ENCODE measurements around the gene AKIP1. TPM values are rescaled to one million over a fixed set of nuclear protein-coding genes. Genes with fewer than 3 reads are reported as not detected.

The AKIP1 gene
- total RNA-seq, 2 donors from 2014 or later: 21.0 to 27.8 TPM

- H3K9me3 Mint-ChIP-seq: peaks cover 1% of the 10 kb centered on the region
- H3K27ac Mint-ChIP-seq: no peak overlapping the region
- Histone ChIP-seq H3K4me3 (ENCODE audit: low read length) (peak overlapping the region; percentile 67), H3K27ac (ENCODE audit: low read depth, low read length) (no peak overlapping the region), H3K9ac (ENCODE audit: extremely low read depth, low read length, poor library complexity, severe bottlenecking) (no peak overlapping the region), H3K4me1 (ENCODE audit: control insufficient read depth, insufficient read depth, low read length) (peaks cover 16% of the 10 kb centered on the region), H3K36me3 (ENCODE audit: control insufficient read depth, insufficient read depth, low read length) (no peaks in the 10 kb centered on the region), H3K27me3 (ENCODE audit: control insufficient read depth, insufficient read depth, low read length, poor library complexity, severe bottlenecking) (no peaks in the 10 kb centered on the region), H3K9me3 (ENCODE audit: control insufficient read depth, low read length) (no peaks in the 10 kb centered on the region)
- no peak for TF ChIP-seq CTCF (conservative IDR thresholded peaks at IDR 0.05)
- no peaks in the 10 kb centered on the region for H3K27me3 Mint-ChIP-seq (ENCODE audit: insufficient read depth)
- no peak for DNase-seq
- peaks cover 43% of the 10 kb centered on the region for H3K4me1 Mint-ChIP-seq
- H3K36me3 Mint-ChIP-seq (ENCODE audit: low read depth): no peaks in the 10 kb centered on the region
- no peak overlapping the region for H3K4me3 Mint-ChIP-seq
Measured at GRCh38 chr11:8865304-8865703, 45.7 kb upstream of the AKIP1 start.

- peaks cover 49% of the 10 kb centered on the region for H3K4me1 Mint-ChIP-seq
- no peak overlapping the region for H3K27ac ChIP-seq (ENCODE audit: low read depth, low read length)
Measured at GRCh38 chr11:8867035-8867434, 44.0 kb upstream of the AKIP1 start.

GRCh38 chr11:8867931-8868631, 42.9 kb upstream of the AKIP1 start:
- Histone ChIP-seq H3K4me3 (ENCODE audit: low read length) (peak overlapping the region; percentile 71), H3K27me3 (ENCODE audit: control insufficient read depth, insufficient read depth, low read length, poor library complexity, severe bottlenecking) (no peaks in the 10 kb centered on the region), H3K4me1 (ENCODE audit: control insufficient read depth, insufficient read depth, low read length) (peaks cover 18% of the 10 kb centered on the region), H3K9ac (ENCODE audit: extremely low read depth, low read length, poor library complexity, severe bottlenecking) (no peak overlapping the region), H3K9me3 (ENCODE audit: control insufficient read depth, low read length) (no peaks in the 10 kb centered on the region), H3K36me3 (ENCODE audit: control insufficient read depth, insufficient read depth, low read length) (no peaks in the 10 kb centered on the region), H3K27ac (ENCODE audit: low read depth, low read length) (no peak overlapping the region)
- WGBS, 2 experiments (ENCODE audit: insufficient coverage in 1 of 2, insufficient read length in 1 of 2): 94% methylated on average over 4 to 7 of the region's 7 CpGs
- DNase-seq: no peak
- H3K27ac Mint-ChIP-seq: no peak overlapping the region
- H3K4me3 Mint-ChIP-seq: no peak overlapping the region
- no peaks in the 10 kb centered on the region for H3K36me3 Mint-ChIP-seq (ENCODE audit: low read depth)
- H3K27me3 Mint-ChIP-seq (ENCODE audit: insufficient read depth): no peaks in the 10 kb centered on the region
- peaks cover 49% of the 10 kb centered on the region for H3K4me1 Mint-ChIP-seq
- TF ChIP-seq CTCF (conservative IDR thresholded peaks at IDR 0.05): no peak
- H3K9me3 Mint-ChIP-seq: peaks cover 1% of the 10 kb centered on the region

More at GRCh38 chr11:8867035-8867434, 44.0 kb upstream of the AKIP1 start:
- no peak for TF ChIP-seq CTCF (conservative IDR thresholded peaks at IDR 0.05)
- H3K36me3 ChIP-seq (ENCODE audit: control insufficient read depth, insufficient read depth, low read length): no peaks in the 10 kb centered on the region
- no peak for DNase-seq
- H3K27me3 Mint-ChIP-seq (ENCODE audit: insufficient read depth): no peaks in the 10 kb centered on the region
- no peaks in the 10 kb centered on the region for H3K27me3 ChIP-seq (ENCODE audit: control insufficient read depth, insufficient read depth, low read length, poor library complexity, severe bottlenecking)
- H3K4me3 ChIP-seq (ENCODE audit: low read length): peak overlapping the region; percentile 1
- peaks cover 1% of the 10 kb centered on the region for H3K9me3 Mint-ChIP-seq
- 58 to 74% methylated on average over 3 to 4 of the region's 6 CpGs for WGBS, 2 experiments (ENCODE audit: insufficient coverage in 1 of 2, insufficient read length in 1 of 2)
- H3K27ac Mint-ChIP-seq: no peak overlapping the region
- no peak overlapping the region for H3K4me3 Mint-ChIP-seq
- H3K4me1 ChIP-seq (ENCODE audit: control insufficient read depth, insufficient read depth, low read length): peaks cover 18% of the 10 kb centered on the region
- no peaks in the 10 kb centered on the region for H3K36me3 Mint-ChIP-seq (ENCODE audit: low read depth)
- H3K9ac ChIP-seq (ENCODE audit: extremely low read depth, low read length, poor library complexity, severe bottlenecking): no peak overlapping the region
- H3K9me3 ChIP-seq (ENCODE audit: control insufficient read depth, low read length): no peaks in the 10 kb centered on the region

Data from endodermal cell (in vitro differentiated cells).